Endothelial cell of umbilical vein (primary cell): ENCODE results near the gene DEPDC1.

Experiments
- CTCF ChIP-seq, 2 donors: IDR thresholded peaks; 1 replicate in 1 of 2; 2 replicates in 1 of 2; pipeline ENCODE4 v1.5.1; 2011; ENCODE audit warnings: low read length in 2 of 2, mild to moderate bottlenecking in 2 of 2, moderate library complexity in 2 of 2, control low read depth in 1 of 2, inconsistent platforms in 1 of 2, low read depth in 1 of 2; ENCODE audit not compliant: insufficient read depth in 1 of 2; ENCODE audit errors: extremely low read depth in 1 of 2
- EZH2 ChIP-seq: IDR thresholded peaks from 2 replicates; pipeline ENCODE4 v1.6.1; 2012; ENCODE audit warnings: borderline replicate concordance, low read depth, mild to moderate bottlenecking, moderate library complexity, low read length, inconsistent platforms; ENCODE audit not compliant: severe bottlenecking
- FOS ChIP-seq: IDR thresholded peaks from 2 replicates; pipeline ENCODE4 v1.6.1; 2011; ENCODE audit warnings: mild to moderate bottlenecking, low read length, moderate library complexity, borderline replicate concordance; ENCODE audit not compliant: insufficient read depth
- MYC ChIP-seq: IDR thresholded peaks from one replicate; pipeline ENCODE4 v1.6.1; 2011; ENCODE audit warnings: mild to moderate bottlenecking, low read depth, low read length
- POLR2A ChIP-seq: IDR thresholded peaks from 2 replicates; pipeline ENCODE4 v1.6.1; 2012; ENCODE audit warnings: low read depth, mild to moderate bottlenecking, control low read depth, low read length
- POLR2AphosphoS5 ChIP-seq: IDR thresholded peaks from 2 replicates; pipeline ENCODE4 v1.6.1; 2012; ENCODE audit warnings: low read depth, mild to moderate bottlenecking, control low read depth, low read length, moderate library complexity; ENCODE audit not compliant: insufficient read depth
- TF ChIP-seq, protein P1 (sequence below): IDR thresholded peaks from 2 replicates; pipeline ENCODE4 v1.6.1; 2011; ENCODE audit not compliant: insufficient read depth, insufficient read length

GRCh38 chr1:68449901-68450300, 47.0 kb downstream of the DEPDC1 start, which contains the start of gene RPE65:
- TF ChIP-seq CTCF (IDR thresholded peaks at IDR 0.05; ENCODE audit: extremely low read depth in 1 of 2, insufficient read depth in 1 of 2, low read depth in 1 of 2, low read length in 2 of 2) (no peak), POLR2AphosphoS5 (no peak), EZH2 (no peak), POLR2A (no peak), FOS (no peak), MYC (no peak)
- TF ChIP-seq, protein P1, sequence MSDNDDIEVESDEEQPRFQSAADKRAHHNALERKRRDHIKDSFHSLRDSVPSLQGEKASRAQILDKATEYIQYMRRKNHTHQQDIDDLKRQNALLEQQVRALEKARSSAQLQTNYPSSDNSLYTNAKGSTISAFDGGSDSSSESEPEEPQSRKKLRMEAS: no peak
